Tibial artery (tissue), 4 donors: ENCODE data around the gene SYN1.
A peak's percentile ranks its signal among the peaks of the same experiment; 100 is the strongest.

Source experiments
- DNase-seq, 2 donors: peaks; one replicate each; pipeline ENCODE4 v3.0.0-alpha.2; 2019
- H3K27ac ChIP-seq, 2 donors: fragments of 200-600 bp; sonication (generic) in 1 of 2; 1 replicate in 1 of 2; 2 replicates in 1 of 2; pipeline ENCODE4 v1.5.1; 2018 to 2019; ENCODE audit warnings: mild to moderate bottlenecking in 1 of 2
- H3K27me3 ChIP-seq, 2 donors: fragments of 200-600 bp; sonication (generic) in 1 of 2; one replicate each; pipeline versions ENCODE4 v1.5.1 to v1.6.0; 2016 to 2019
- H3K36me3 ChIP-seq, 3 donors: fragments of 200-600 bp; sonication (generic) in 2 of 3; one replicate each; pipeline ENCODE4 v1.5.1; 2016 to 2019; ENCODE audit warnings: mild to moderate bottlenecking in 2 of 3
- H3K4me1 ChIP-seq, 4 donors: fragments of 200-600 bp; sonication (generic) in 2 of 4; 1 replicate in 3 of 4; 2 replicates in 1 of 4; pipeline ENCODE4 v1.5.1; 2016 to 2019
- H3K4me3 ChIP-seq, 2 donors: fragments of 200-600 bp; sonication (generic) in 1 of 2; 1 replicate in 1 of 2; 2 replicates in 1 of 2; pipeline ENCODE4 v1.5.1; 2018 to 2019; ENCODE audit warnings: mild to moderate bottlenecking in 2 of 2
- H3K9me3 ChIP-seq, 3 donors: fragments of 200-600 bp; sonication (generic) in 1 of 3; one replicate each; pipeline ENCODE4 v1.5.1; 2016 to 2019
- intact Hi-C: fragments of 100-400 bp; cut with DNase I; formaldehyde crosslinking; loops from one replicate; pipeline ENCODE4 v1.15.0; 2023; ENCODE audit warnings: low total_unique reads
- TF ChIP-seq, protein P1 (sequence below), 2 experiments: fragments of 200-600 bp in 1 of 2; fragments of 450-650 bp in 1 of 2; IDR thresholded peaks; one replicate each; pipeline ENCODE4 v1.5.1; 2017 to 2019; ENCODE audit warnings: antibody characterized with exemption in 2 of 2, mild to moderate bottlenecking in 1 of 2, moderate library complexity in 1 of 2

The SYN1 gene

DNA sequence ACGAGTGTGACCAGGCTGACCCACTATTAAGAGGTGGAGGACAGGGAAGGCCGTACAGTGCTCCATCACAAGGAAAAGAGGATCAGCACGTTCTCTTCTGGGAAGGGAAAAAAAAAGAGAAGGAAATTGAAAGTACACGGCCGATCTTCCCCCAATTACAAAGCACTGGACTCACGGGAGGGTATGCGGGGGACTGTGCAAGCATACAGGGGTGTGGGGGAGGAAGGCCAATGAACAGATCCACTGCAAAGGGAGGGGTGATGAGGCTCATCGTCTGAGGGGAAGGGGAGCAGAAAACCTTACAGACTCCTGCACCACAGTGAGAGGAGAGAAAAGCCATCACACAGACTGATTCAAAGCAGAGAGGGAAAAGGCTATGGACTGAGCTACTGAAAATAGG is 29.6 kb upstream of the SYN1 start:
- Histone ChIP-seq H3K4me3 (peak overlapping the region; percentile 72 to 81), H3K9me3 (no peaks in the 10 kb centered on the region), H3K36me3 (peaks cover 0 to 13% (median 0%) of the 10 kb centered on the region in 3 donors), H3K27ac (peak overlapping the region; percentile 90 to 91), H3K4me1 (peaks cover 0 to 24% (median 11%) of the 10 kb centered on the region in 4 donors), H3K27me3 (no peaks in the 10 kb centered on the region)
- intact Hi-C loops = loop anchor here (10.0 kb wide), 1 partner anchor 454 kb away; the partner anchor contains the start of gene UBA1
- no peak for DNase-seq
- TF ChIP-seq, protein P1, sequence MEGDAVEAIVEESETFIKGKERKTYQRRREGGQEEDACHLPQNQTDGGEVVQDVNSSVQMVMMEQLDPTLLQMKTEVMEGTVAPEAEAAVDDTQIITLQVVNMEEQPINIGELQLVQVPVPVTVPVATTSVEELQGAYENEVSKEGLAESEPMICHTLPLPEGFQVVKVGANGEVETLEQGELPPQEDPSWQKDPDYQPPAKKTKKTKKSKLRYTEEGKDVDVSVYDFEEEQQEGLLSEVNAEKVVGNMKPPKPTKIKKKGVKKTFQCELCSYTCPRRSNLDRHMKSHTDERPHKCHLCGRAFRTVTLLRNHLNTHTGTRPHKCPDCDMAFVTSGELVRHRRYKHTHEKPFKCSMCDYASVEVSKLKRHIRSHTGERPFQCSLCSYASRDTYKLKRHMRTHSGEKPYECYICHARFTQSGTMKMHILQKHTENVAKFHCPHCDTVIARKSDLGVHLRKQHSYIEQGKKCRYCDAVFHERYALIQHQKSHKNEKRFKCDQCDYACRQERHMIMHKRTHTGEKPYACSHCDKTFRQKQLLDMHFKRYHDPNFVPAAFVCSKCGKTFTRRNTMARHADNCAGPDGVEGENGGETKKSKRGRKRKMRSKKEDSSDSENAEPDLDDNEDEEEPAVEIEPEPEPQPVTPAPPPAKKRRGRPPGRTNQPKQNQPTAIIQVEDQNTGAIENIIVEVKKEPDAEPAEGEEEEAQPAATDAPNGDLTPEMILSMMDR (IDR thresholded peaks at IDR 0.05) = no peak

DNA sequence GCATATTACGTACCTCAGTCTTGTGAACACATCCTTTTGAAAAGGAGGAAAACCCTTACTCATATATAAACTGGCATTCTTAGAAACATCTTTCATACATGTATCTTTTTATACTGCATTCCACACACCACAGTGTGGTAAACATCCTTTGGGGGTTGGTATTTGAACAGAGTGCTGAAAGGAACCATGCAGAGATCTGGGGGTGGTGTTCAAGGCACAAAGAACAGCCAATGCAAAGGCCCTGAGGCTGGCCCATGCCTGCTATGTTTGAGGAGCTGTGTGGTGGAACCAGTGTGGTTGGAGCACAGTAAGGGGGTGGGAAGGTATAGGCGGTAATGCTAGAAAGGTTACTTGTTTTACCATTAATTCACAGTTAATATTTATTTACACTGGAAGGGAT is 28.7 kb upstream of the SYN1 start:
- Histone ChIP-seq H3K36me3 (peaks cover 0 to 4% (median 0%) of the 10 kb centered on the region in 3 donors), H3K9me3 (no peaks in the 10 kb centered on the region), H3K27me3 (no peaks in the 10 kb centered on the region), H3K4me3 (no peak overlapping the region), H3K27ac (no peak overlapping the region), H3K4me1 (peaks cover 0 to 24% (median 11%) of the 10 kb centered on the region in 4 donors)
- TF ChIP-seq, protein P1 (IDR thresholded peaks at IDR 0.05) = no peak
- intact Hi-C loops = loop anchor here (10.0 kb wide), 1 partner anchor 454 kb away; the partner anchor contains the start of gene UBA1
- DNase-seq = no peak

DNA sequence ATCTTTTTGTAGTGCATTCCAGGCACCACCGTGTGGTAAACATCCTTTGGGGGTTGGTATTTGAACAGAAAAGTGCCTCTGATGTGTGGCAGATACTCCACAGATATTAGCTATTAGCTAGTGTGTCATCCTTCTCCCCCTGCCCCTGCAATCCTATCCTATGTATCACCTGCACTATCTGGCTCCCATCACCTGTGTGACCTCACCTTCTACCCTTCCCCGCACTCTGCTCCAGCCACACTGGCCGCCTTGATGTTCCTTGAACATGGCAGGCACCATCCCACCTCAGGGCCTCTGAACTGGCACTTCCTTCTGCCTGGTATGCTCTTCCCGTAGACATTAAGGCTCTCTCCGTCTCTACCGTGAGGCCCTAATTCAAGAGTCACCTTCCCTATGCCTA is 27.0 kb upstream of the SYN1 start:
- H3K27ac ChIP-seq = no peak overlapping the region
- intact Hi-C loops = loop anchor here (10.0 kb wide), 1 partner anchor 452 kb away; the partner anchor contains the start of gene UBA1
- H3K36me3 ChIP-seq = no peaks in the 10 kb centered on the region
- H3K27me3 ChIP-seq = no peaks in the 10 kb centered on the region
- H3K9me3 ChIP-seq = no peaks in the 10 kb centered on the region
- TF ChIP-seq, protein P1 (IDR thresholded peaks at IDR 0.05) = no peak
- H3K4me3 ChIP-seq = no peak overlapping the region
- H3K4me1 ChIP-seq = peaks cover 0 to 22% (median 11%) of the 10 kb centered on the region in 4 donors
- DNase-seq = no peak

DNA sequence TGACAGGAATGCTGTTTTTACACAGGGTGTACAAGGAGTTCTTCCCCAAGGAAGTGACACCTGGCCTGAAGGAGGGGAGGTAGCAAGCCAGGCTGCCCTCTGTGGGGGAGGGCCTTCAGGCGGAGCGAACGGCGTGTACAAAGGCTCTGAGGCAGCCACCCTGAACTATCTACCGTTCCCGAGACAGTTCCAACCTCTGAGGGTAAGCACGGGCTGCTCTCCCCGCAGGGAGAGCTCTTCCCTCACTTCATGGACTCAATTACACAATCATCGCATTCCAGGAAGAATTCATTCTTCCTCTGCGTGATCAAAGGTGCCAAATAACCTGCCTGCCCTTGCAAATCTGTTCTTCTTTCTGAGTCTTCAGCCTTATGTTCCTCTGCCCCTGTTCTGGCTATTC is 25.9 kb upstream of the SYN1 start:
- no peak overlapping the region for H3K27ac ChIP-seq
- intact Hi-C loops = loop anchor here (10.0 kb wide), 1 partner anchor 451 kb away; the partner anchor contains the start of gene UBA1
- peaks cover 0 to 4% (median 0%) of the 10 kb centered on the region in 3 donors for H3K9me3 ChIP-seq
- TF ChIP-seq, protein P1 (IDR thresholded peaks at IDR 0.05) = no peak
- no peaks in the 10 kb centered on the region for H3K27me3 ChIP-seq
- H3K4me3 ChIP-seq = no peak overlapping the region
- H3K36me3 ChIP-seq = peaks cover 4 to 9% (median 8%) of the 10 kb centered on the region in 3 donors
- H3K4me1 ChIP-seq = peaks cover 0 to 16% (median 11%) of the 10 kb centered on the region in 4 donors
- DNase-seq = no peak

DNA sequence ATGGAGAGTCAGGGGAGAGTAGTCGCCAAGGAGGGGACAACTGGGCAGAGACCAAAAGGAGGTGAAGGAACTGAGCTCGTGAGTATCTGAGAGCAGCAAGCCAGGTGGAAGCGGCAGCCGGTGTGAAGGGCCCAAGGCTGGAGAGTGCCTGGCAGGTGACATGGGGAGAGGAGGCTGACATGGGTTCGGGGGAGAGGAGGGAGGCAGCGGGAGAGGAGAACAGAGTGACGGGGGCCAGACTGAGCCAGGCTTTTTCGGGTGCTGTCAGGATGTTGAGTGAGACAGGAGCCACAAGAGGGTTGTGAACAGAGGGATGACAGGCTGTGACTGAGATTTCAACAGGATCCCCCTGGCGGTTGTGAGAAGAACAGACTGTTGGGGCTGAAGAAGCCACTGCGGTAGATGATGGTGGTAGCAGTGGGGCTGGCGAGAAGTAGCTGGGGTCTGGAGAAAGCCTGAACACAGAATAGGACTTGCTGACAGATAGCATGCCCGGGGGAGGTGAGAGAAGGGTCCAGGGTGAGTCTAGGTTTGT is 25.0 kb upstream of the SYN1 start:
- no peaks in the 10 kb centered on the region for H3K27me3 ChIP-seq
- H3K4me3 ChIP-seq = no peak overlapping the region
- peaks cover 0 to 8% (median 0%) of the 10 kb centered on the region in 3 donors for H3K9me3 ChIP-seq
- H3K4me1 ChIP-seq = peaks cover 0 to 16% (median 10%) of the 10 kb centered on the region in 4 donors
- no peak for DNase-seq
- TF ChIP-seq, protein P1 (IDR thresholded peaks at IDR 0.05) = peak; percentile 24 to 37
- H3K36me3 ChIP-seq = peaks cover 13 to 18% (median 17%) of the 10 kb centered on the region in 3 donors
- intact Hi-C loops = loop anchor here (10.0 kb wide), 1 partner anchor 450 kb away; the partner anchor contains the start of gene UBA1
- no peak overlapping the region for H3K27ac ChIP-seq
